ENCODE results near the gene MTFR1L. TPM values are rescaled to one million over a fixed set of nuclear protein-coding genes. Genes with fewer than 3 reads are reported as not detected.

Gene MTFR1L
- total RNA-seq, 1 experiment from 2014 or later, result 23.2 TPM

DNA sequence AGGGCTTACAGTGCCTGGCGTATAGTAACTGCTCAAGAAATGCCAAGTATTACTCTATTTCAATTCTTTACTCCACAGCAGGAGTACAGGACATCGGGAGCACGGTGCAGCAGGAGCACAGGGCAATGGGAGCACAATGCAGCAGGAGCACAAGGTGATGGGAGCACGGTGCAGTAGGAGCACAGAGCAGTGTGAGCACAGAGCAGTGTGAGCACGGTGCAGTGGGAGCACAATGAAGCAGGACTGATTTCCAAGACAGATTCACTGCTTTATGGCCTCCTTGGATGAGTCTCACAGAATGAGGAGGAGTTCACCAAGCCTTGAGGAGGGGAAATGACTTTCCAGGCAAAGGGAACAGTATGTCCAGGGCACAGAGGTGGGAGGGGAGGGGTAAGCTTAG lies 60.8 kb downstream of the MTFR1L start:
- TF ChIP-seq, protein P1, sequence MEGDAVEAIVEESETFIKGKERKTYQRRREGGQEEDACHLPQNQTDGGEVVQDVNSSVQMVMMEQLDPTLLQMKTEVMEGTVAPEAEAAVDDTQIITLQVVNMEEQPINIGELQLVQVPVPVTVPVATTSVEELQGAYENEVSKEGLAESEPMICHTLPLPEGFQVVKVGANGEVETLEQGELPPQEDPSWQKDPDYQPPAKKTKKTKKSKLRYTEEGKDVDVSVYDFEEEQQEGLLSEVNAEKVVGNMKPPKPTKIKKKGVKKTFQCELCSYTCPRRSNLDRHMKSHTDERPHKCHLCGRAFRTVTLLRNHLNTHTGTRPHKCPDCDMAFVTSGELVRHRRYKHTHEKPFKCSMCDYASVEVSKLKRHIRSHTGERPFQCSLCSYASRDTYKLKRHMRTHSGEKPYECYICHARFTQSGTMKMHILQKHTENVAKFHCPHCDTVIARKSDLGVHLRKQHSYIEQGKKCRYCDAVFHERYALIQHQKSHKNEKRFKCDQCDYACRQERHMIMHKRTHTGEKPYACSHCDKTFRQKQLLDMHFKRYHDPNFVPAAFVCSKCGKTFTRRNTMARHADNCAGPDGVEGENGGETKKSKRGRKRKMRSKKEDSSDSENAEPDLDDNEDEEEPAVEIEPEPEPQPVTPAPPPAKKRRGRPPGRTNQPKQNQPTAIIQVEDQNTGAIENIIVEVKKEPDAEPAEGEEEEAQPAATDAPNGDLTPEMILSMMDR (IDR thresholded peaks at IDR 0.05; ENCODE audit: unreplicated experiment), result no peak
- CTCF ChIA-PET, result no interaction called here
- H3K27ac Mint-ChIP-seq (ENCODE audit: unreplicated experiment), result no peak overlapping the region

DNA sequence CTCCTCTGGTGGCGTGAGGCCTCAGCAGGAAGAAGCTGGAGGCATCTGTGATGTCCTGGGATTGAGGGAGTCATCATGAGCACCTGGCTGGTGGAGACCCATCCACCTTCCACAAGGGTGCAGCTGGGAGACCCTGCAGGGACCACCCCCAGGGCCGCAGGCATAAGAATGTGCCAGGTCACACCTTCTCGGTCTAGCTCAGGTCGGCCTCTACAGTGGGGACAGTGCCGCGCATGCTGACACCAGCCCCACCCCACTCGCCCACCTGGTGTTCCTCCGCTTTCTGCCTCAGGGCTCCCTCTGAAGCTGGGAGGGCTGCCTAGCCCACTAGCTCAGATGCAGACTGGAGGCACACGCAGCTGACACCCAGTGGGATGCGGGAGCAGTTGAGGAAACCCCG lies 61.5 kb downstream of the MTFR1L start:
- no peak for DNase-seq
- no TSS peak for BruUV-seq (replicated peaks)
- Mint-ChIP-seq H3K36me3 (ENCODE audit: insufficient read depth, unreplicated experiment) (peaks cover 4% of the 10 kb centered on the region), H3K27ac (ENCODE audit: unreplicated experiment) (no peak overlapping the region), H3K9me3 (ENCODE audit: low read depth, unreplicated experiment) (no peaks in the 10 kb centered on the region), H3K4me1 (ENCODE audit: low read depth, unreplicated experiment) (peaks cover 24% of the 10 kb centered on the region), H3K4me3 (ENCODE audit: low read depth, unreplicated experiment) (no peak overlapping the region), H3K27me3 (ENCODE audit: unreplicated experiment) (no peaks in the 10 kb centered on the region)
- TF ChIP-seq, protein P1 (IDR thresholded peaks at IDR 0.05; ENCODE audit: unreplicated experiment), result no peak
- CTCF ChIA-PET, result no interaction called here
- intact Hi-C loops (cut with micrococcal nuclease; ENCODE audit: unreplicated experiment), result no loop called here

More for the DNA sequence above, 60.8 kb downstream of the MTFR1L start:
- Mint-ChIP-seq H3K4me3 (ENCODE audit: low read depth, unreplicated experiment) (no peak overlapping the region), H3K27me3 (ENCODE audit: unreplicated experiment) (no peaks in the 10 kb centered on the region), H3K36me3 (ENCODE audit: insufficient read depth, unreplicated experiment) (peaks cover 9% of the 10 kb centered on the region), H3K4me1 (ENCODE audit: low read depth, unreplicated experiment) (peaks cover 28% of the 10 kb centered on the region), H3K9me3 (ENCODE audit: low read depth, unreplicated experiment) (no peaks in the 10 kb centered on the region)
- intact Hi-C loops (cut with micrococcal nuclease; ENCODE audit: unreplicated experiment), result no loop called here
- BruUV-seq (replicated peaks), result no TSS peak
- no peak for DNase-seq

Other genes starting within 250 kb of the MTFR1L start
- gene MAN1C1, start 203.2 kb upstream of the MTFR1L start, total RNA-seq (2022), result 0.14 and 0.37 TPM in 2 replicates
- gene SELENON, start 19.8 kb upstream of the MTFR1L start, total RNA-seq (2022), result 39.6 and 40.6 TPM in 2 replicates
- gene AUNIP, start 39.5 kb downstream of the MTFR1L start, total RNA-seq (2022), result 7.7 and 10.6 TPM in 2 replicates
- gene PAQR7, start 55.8 kb downstream of the MTFR1L start, total RNA-seq (2022), result 13.6 and 15.9 TPM in 2 replicates
- gene STMN1, start 86.5 kb downstream of the MTFR1L start, total RNA-seq (2022), result 205 and 242 TPM in 2 replicates
- gene PAFAH2, start 178.1 kb downstream of the MTFR1L start, total RNA-seq (2022), result 8.4 and 11.5 TPM in 2 replicates
- gene EXTL1, start 201.8 kb downstream of the MTFR1L start, total RNA-seq (2022), result not detected in 2 replicates
- gene SLC30A2, start 226.2 kb downstream of the MTFR1L start, total RNA-seq (2022), result not detected in 2 replicates
- not detected in 2 replicates for gene TRIM63, start 247.7 kb downstream of the MTFR1L start, total RNA-seq (2022)

Data from Calu3 (cell line).